PFSK-1 (cell line): Measurements from ENCODE around the gene ACAD8.

Experiments
- FOXP2 ChIP-seq: optimal IDR thresholded peaks from 2 replicates; pipeline ENCODE3; 2011; ENCODE audit warnings: borderline replicate concordance, control low read depth, inconsistent platforms; ENCODE audit not compliant: insufficient read depth; ENCODE audit errors: extremely low read length, extremely low read depth
- POLR2AphosphoS5 ChIP-seq: IDR thresholded peaks from 2 replicates; pipeline ENCODE4 v1.6.1; 2012; ENCODE audit warnings: low read depth, mild to moderate bottlenecking, control low read depth, low read length, moderate library complexity
- SIN3A ChIP-seq: IDR thresholded peaks from 2 replicates; pipeline ENCODE4 v1.6.1; 2012; ENCODE audit warnings: mild to moderate bottlenecking, low read length, moderate library complexity, borderline replicate concordance; ENCODE audit not compliant: insufficient read depth
- TAF1 ChIP-seq: IDR thresholded peaks from 2 replicates; pipeline ENCODE4 v1.6.1; 2012; ENCODE audit warnings: low read length, control low read depth, borderline replicate concordance; ENCODE audit not compliant: insufficient read depth
- TF ChIP-seq, protein P1 (sequence below), 2 experiments: IDR thresholded peaks; 2 replicates each; pipeline versions ENCODE4 v1.6.1 to v1.8.0; 2011 to 2012; ENCODE audit warnings: low read depth in 2 of 2, low read length in 2 of 2, control low read depth in 1 of 2, inconsistent platforms in 1 of 2, mild to moderate bottlenecking in 1 of 2, moderate library complexity in 1 of 2; ENCODE audit not compliant: insufficient read depth in 1 of 2

The ACAD8 gene

DNA sequence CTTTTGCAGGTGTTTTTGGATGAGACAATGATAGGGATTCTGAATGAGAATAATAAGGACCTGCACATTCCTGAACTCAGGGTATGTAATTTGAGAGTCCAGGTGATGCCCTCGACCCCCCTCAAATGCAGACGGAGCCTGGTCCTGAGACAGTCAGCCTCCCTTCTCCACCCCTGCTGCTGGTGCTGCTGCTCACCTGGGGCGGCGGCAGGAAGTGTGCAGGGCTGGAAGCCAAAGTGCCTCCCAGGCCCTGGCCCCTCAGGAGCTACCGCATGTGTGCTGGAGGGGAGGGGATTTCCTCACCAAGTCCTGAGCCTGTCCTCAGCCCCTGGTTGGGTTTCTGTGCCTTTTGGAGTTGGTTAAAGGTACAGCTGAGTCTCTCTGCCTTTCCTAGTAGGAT, 59.4 kb downstream of the ACAD8 start:
- TF ChIP-seq FOXP2 (no peak), SIN3A (no peak), TAF1 (no peak), POLR2AphosphoS5 (no peak)
- TF ChIP-seq, protein P1, sequence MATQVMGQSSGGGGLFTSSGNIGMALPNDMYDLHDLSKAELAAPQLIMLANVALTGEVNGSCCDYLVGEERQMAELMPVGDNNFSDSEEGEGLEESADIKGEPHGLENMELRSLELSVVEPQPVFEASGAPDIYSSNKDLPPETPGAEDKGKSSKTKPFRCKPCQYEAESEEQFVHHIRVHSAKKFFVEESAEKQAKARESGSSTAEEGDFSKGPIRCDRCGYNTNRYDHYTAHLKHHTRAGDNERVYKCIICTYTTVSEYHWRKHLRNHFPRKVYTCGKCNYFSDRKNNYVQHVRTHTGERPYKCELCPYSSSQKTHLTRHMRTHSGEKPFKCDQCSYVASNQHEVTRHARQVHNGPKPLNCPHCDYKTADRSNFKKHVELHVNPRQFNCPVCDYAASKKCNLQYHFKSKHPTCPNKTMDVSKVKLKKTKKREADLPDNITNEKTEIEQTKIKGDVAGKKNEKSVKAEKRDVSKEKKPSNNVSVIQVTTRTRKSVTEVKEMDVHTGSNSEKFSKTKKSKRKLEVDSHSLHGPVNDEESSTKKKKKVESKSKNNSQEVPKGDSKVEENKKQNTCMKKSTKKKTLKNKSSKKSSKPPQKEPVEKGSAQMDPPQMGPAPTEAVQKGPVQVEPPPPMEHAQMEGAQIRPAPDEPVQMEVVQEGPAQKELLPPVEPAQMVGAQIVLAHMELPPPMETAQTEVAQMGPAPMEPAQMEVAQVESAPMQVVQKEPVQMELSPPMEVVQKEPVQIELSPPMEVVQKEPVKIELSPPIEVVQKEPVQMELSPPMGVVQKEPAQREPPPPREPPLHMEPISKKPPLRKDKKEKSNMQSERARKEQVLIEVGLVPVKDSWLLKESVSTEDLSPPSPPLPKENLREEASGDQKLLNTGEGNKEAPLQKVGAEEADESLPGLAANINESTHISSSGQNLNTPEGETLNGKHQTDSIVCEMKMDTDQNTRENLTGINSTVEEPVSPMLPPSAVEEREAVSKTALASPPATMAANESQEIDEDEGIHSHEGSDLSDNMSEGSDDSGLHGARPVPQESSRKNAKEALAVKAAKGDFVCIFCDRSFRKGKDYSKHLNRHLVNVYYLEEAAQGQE (IDR thresholded peaks at IDR 0.05; ENCODE audit: insufficient read depth in 1 of 2, low read depth in 2 of 2, low read length in 2 of 2): no peak

DNA sequence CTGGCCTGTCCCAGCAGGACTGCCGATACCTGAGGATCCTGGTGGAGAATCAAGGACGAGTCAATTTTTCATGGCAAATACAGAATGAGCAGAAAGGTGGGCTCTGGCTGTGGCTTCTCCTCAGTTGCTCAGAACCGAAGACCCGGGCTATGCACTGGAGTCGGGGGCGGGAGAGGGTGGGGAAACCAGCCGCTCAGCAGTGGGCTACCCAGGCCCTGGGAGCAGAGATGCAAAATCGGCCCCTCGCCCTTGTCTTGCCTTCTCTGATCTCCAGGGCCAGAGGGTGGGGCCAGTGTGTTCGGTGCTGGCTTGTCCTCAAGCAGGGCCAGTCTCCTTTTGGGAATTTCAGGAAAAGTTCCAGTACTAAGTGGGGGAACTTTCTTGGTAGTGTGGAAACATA, 60.0 kb downstream of the ACAD8 start:
- TF ChIP-seq TAF1 (no peak), SIN3A (no peak), POLR2AphosphoS5 (no peak), FOXP2 (no peak)
- TF ChIP-seq, protein P1 (IDR thresholded peaks at IDR 0.05; ENCODE audit: insufficient read depth in 1 of 2, low read depth in 2 of 2, low read length in 2 of 2): no peak

DNA sequence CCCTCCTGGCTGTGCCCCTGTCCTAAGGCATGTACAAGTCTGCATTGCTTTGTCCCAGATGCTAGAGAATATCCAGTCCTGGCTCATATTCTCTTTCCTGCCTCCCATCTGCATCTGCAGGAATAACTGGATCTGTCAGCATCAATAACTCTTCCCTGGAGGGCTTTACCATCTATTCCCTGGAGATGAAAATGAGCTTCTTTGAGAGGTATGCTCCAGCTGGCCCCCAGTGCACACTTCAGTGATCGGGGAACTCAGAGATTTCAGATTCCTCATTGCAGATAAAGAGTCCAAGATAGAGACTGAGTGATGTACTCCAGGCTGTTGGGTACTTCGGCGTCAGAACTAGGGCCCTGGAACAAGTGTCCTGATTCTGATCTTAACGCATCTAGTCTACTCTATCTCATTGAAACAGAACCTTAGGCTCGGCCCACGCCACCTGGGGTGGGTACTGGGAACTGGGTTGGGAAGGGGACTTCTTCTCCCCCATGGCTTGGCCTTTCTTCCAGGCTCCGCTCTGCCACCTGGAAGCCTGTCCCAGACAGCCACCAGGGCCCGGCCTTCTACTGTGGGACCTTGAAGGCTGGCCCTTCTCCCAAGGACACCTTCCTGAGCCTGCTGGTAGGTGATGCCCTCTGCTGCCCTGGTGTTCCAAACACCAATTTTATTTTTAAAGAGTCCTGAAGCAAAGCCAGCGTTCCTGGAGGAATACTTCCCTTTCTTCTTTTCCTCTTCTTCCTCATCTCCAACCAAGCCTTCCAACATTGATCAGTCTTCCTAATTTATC, 60.6 kb downstream of the ACAD8 start:
- TF ChIP-seq FOXP2 (no peak), SIN3A (no peak), TAF1 (no peak), POLR2AphosphoS5 (no peak)
- TF ChIP-seq, protein P1 (IDR thresholded peaks at IDR 0.05; ENCODE audit: insufficient read depth in 1 of 2, low read depth in 2 of 2, low read length in 2 of 2): no peak
